Endothelial cell of umbilical vein (primary cell): Measurements from ENCODE around the gene PKD2. TPM values are rescaled to one million over a fixed set of nuclear protein-coding genes. Genes with fewer than 3 reads are reported as not detected.

Source experiments
- BruUV-seq: library from RNA; stranded (reverse); fragments of 400-500 nt; replicated peaks from 2 replicates; lab custom pipeline; 2021; lab: Mats Ljungman, UMichigan
- CTCF ChIA-PET: fragments of 300-600, 350-600 bp; sonication (Branson Sonifier 250); formaldehyde crosslinking; loops from one replicate; lab custom pipeline; 2021; ENCODE audit warnings: antibody characterized with exemption, inconsistent platforms; lab: Charles Lee
- POLR2A ChIA-PET: fragments of 300-600, 350-600 bp; sonication (Branson Sonifier 250); formaldehyde crosslinking; loops from one replicate; lab custom pipeline; 2021; ENCODE audit warnings: antibody characterized with exemption, inconsistent platforms; lab: Charles Lee
- DNase-seq: peaks from one replicate; pipeline ENCODE4 v3.0.0-alpha.2; 2011; ENCODE audit warnings: low read depth, low spot score
- FAIRE-seq: peaks from 2 replicates; lab custom pipeline; 2011; peaks lifted over from hg19 to GRCh38; lab: Jason Lieb, UNC
- H2AFZ ChIP-seq: 2 replicates; pipeline ENCODE4 v1.6.0; 2012; ENCODE audit warnings: low read depth, low read length, control low read depth, inconsistent platforms
- H3K27ac ChIP-seq: 2 replicates; pipeline ENCODE4 v1.5.1; 2011; ENCODE audit warnings: low read depth, mild to moderate bottlenecking, control low read depth, low read length, moderate library complexity; ENCODE audit not compliant: insufficient read depth
- H3K27me3 ChIP-seq, 2 experiments: 2 replicates each; pipeline versions ENCODE4 v1.6.0 to v1.6.1; 2011; ENCODE audit warnings: low read length in 2 of 2, mixed read lengths in 1 of 2; ENCODE audit not compliant: control insufficient read depth in 2 of 2, insufficient read depth in 2 of 2
- H3K36me3 ChIP-seq, 2 experiments: 2 replicates in 1 of 2; 3 replicates in 1 of 2; pipeline ENCODE4 v1.5.1; 2011; ENCODE audit warnings: low read length in 2 of 2, mild to moderate bottlenecking in 1 of 2, moderate library complexity in 1 of 2; ENCODE audit not compliant: control insufficient read depth in 2 of 2, insufficient read depth in 2 of 2; ENCODE audit errors: extremely low read depth in 1 of 2
- H3K4me1 ChIP-seq: 3 replicates; pipeline ENCODE4 v1.5.1; 2011; ENCODE audit warnings: mild to moderate bottlenecking, low read length; ENCODE audit not compliant: control insufficient read depth, insufficient read depth; ENCODE audit errors: extremely low read depth
- H3K4me2 ChIP-seq: 2 replicates; pipeline ENCODE4 v1.6.1; 2011; ENCODE audit warnings: low read length, control low read depth, mixed read lengths; ENCODE audit not compliant: insufficient read depth
- H3K4me3 ChIP-seq, 3 experiments: fragments of 200-600 bp in 1 of 3; sonication (generic), shearing (Covaris generic) in 1 of 3; replicated peaks in 1 of 3; 2 replicates each; pipeline ENCODE4 v1.5.1; 2011 to 2016; ENCODE audit warnings: control low read depth in 3 of 3, low read length in 3 of 3, mild to moderate bottlenecking in 2 of 3, inconsistent platforms in 1 of 3, low read depth in 1 of 3, moderate library complexity in 1 of 3; ENCODE audit not compliant: insufficient read depth in 1 of 3
- H3K79me2 ChIP-seq: 2 replicates; pipeline ENCODE4 v1.6.0; 2012; ENCODE audit warnings: low read length, inconsistent platforms; ENCODE audit not compliant: control insufficient read depth, insufficient read depth
- H3K9ac ChIP-seq: replicated peaks from 2 replicates; pipeline ENCODE3; 2011; ENCODE audit warnings: low read length, control low read depth; ENCODE audit not compliant: insufficient read depth; ENCODE audit errors: extremely low read depth
- H3K9me1 ChIP-seq: replicated peaks from 3 replicates; pipeline ENCODE4 v1.6.0; 2011; ENCODE audit warnings: mild to moderate bottlenecking, low read length; ENCODE audit not compliant: control insufficient read depth, insufficient read depth; ENCODE audit errors: extremely low read depth
- H3K9me3 ChIP-seq: replicated peaks from 2 replicates; pipeline ENCODE4 v1.5.1; 2012; ENCODE audit warnings: low read length, inconsistent platforms; ENCODE audit not compliant: control insufficient read depth, insufficient read depth
- H4K20me1 ChIP-seq: replicated peaks from 2 replicates; pipeline ENCODE3; 2011; ENCODE audit warnings: mild to moderate bottlenecking, low read length; ENCODE audit not compliant: control insufficient read depth, insufficient read depth; ENCODE audit errors: extremely low read depth
- CTCF ChIP-seq, 2 donors: IDR thresholded peaks; 1 replicate in 1 of 2; 2 replicates in 1 of 2; pipeline ENCODE4 v1.5.1; 2011; ENCODE audit warnings: low read length in 2 of 2, mild to moderate bottlenecking in 2 of 2, moderate library complexity in 2 of 2, control low read depth in 1 of 2, inconsistent platforms in 1 of 2, low read depth in 1 of 2; ENCODE audit not compliant: insufficient read depth in 1 of 2; ENCODE audit errors: extremely low read depth in 1 of 2
- FOS ChIP-seq: IDR thresholded peaks from 2 replicates; pipeline ENCODE4 v1.6.1; 2011; ENCODE audit warnings: mild to moderate bottlenecking, low read length, moderate library complexity, borderline replicate concordance; ENCODE audit not compliant: insufficient read depth
- GATA2 ChIP-seq: IDR thresholded peaks from 2 replicates; pipeline ENCODE4 v1.7.0; 2011; ENCODE audit warnings: low read depth, mild to moderate bottlenecking, moderate library complexity, mixed read lengths, low read length; ENCODE audit not compliant: insufficient read length, insufficient read depth
- MYC ChIP-seq: IDR thresholded peaks from one replicate; pipeline ENCODE4 v1.6.1; 2011; ENCODE audit warnings: mild to moderate bottlenecking, low read depth, low read length
- POLR2AphosphoS5 ChIP-seq: IDR thresholded peaks from 2 replicates; pipeline ENCODE4 v1.6.1; 2012; ENCODE audit warnings: low read depth, mild to moderate bottlenecking, control low read depth, low read length, moderate library complexity; ENCODE audit not compliant: insufficient read depth
- dilution Hi-C: fragments of 300-500 bp; cut with MboI; formaldehyde crosslinking; loops from one replicate; pipeline ENCODE4 v1.15.0; 2019; ENCODE audit warnings: low sequenced_read_pairs; ENCODE audit not compliant: extremely low pct_ligation_motif_present
- intact Hi-C: fragments of 100-400 bp; cut with micrococcal nuclease; formaldehyde crosslinking; loops from one replicate; pipeline ENCODE4 v1.10.0; 2022
- polyA plus RNA-seq, 4 experiments: library from polyadenylated mRNA; depleted of rRNA in 3 of 4; stranded (reverse) in 3 of 4; unstranded in 1 of 4; fragments of >200 nt; gene quantifications; 2 replicates each; pipeline versions ENCODE4 v1.2.1 to v1.2.3, GENCODE V29; 2011 to 2012; ENCODE audit warnings: missing spikeins in 1 of 4
- total RNA-seq: library from RNA; stranded (reverse); gene quantifications from 2 replicates; pipeline ENCODE4 v1.2.3, GENCODE V29; 2021

Gene PKD2
- total and polyA plus RNA-seq, 2 donors (not counting 3 experiments of a cell fraction or from before 2014, with no cell fraction given) = 23.1 to 27.0 TPM

- Histone ChIP-seq H3K79me2 (no peaks in the 10 kb centered on the region), H3K4me3 (peak overlapping the region in 1 of 3 experiments; percentile 39), H3K9me3 (no peaks in the 10 kb centered on the region), H3K27ac (peak overlapping the region; percentile 69), H3K9ac (peak overlapping the region; percentile 62), H4K20me1 (no peaks in the 10 kb centered on the region), H3K4me2 (peak overlapping the region; percentile 74), H2AFZ (peak overlapping the region; percentile 68), H3K4me1 (peaks cover 13% of the 10 kb centered on the region), H3K36me3 (no peaks in the 10 kb centered on the region), H3K27me3 (no peaks in the 10 kb centered on the region), H3K9me1 (no peaks in the 10 kb centered on the region)
- DNase-seq = peak; percentile 78
- TF ChIP-seq FOS (peak; percentile 44), CTCF (IDR thresholded peaks at IDR 0.05; ENCODE audit: extremely low read depth in 1 of 2, insufficient read depth in 1 of 2, low read depth in 1 of 2, low read length in 2 of 2) (peak; percentile 76 to 80), GATA2 (peak; percentile 26), MYC (no peak), POLR2AphosphoS5 (no peak)
- dilution Hi-C loops (no loop called here), intact Hi-C loops (loop anchor here (1.0 to 2.0 kb wide), 6 partner anchors 23 to 295 kb away; no protein-coding TSS in a partner anchor)
- ChIA-PET CTCF (interaction anchor here (0.6 to 11.9 kb wide), 38 partner anchors 8 to 823 kb away, joined by 3 to 412 read pairs (median 5); no protein-coding TSS in a partner anchor), POLR2A (no interaction called here)
- no TSS peak for BruUV-seq
- FAIRE-seq = peak; percentile 82
Measured at GRCh38 chr4:87973283-87974169, 33.9 kb upstream of the PKD2 start.
